K562 (cell line): Measurements from ENCODE around the gene GRIN2A. TPM values are rescaled to one million over a fixed set of nuclear protein-coding genes. Genes with fewer than 3 reads are reported as not detected.

Experiments
- ATAC-seq: fragments of 200-7000 bp; cut with Tn5 transposase; 3 replicates; pipeline ENCODE4 v1.9.1; 2020; ENCODE audit warnings: moderate library complexity
- BruUV-seq: library from RNA; stranded (reverse); fragments of 400-500 nt; replicated peaks from 2 replicates; lab custom pipeline; 2021; lab: Mats Ljungman, UMichigan
- CTCF ChIA-PET: fragments of 300-600 bp; formaldehyde crosslinking; extraction: SDS; loops from one replicate; lab custom pipeline; 2021; ENCODE audit warnings: low intra/inter-chr PET ratio; lab: Yijun Ruan, JAX
- POLR2A ChIA-PET: fragments of 300-600, 350-650 bp; sonication (Branson Sonifier 250); formaldehyde crosslinking; extraction: SDS; loops from one replicate; lab custom pipeline; 2021; ENCODE audit warnings: antibody characterized with exemption, inconsistent platforms; lab: Yijun Ruan, JAX
- DNase-seq, 4 experiments: peaks; one replicate each; pipeline versions ENCODE4 v3.0.0 to v3.0.0-alpha.2; 2011 to 2018; ENCODE audit warnings: low spot score in 3 of 4, mixed read lengths in 3 of 4; ENCODE audit errors: extremely low read depth in 1 of 4
- FAIRE-seq: peaks from 2 replicates; lab custom pipeline; 2011; peaks lifted over from hg19 to GRCh38; lab: Jason Lieb, UNC
- H2AFZ ChIP-seq: 2 replicates; pipeline ENCODE4 v1.6.0; 2011; ENCODE audit warnings: low read depth, low read length, control low read depth, inconsistent platforms
- H3K27ac ChIP-seq: fragments of 200-600 bp; 3 replicates; pipeline ENCODE4 v1.8.0; 2011; ENCODE audit warnings: low read depth, mild to moderate bottlenecking, control low read depth, inconsistent platforms, low read length, moderate library complexity, mixed read lengths; ENCODE audit errors: extremely low read depth
- H3K27me3 ChIP-seq, 2 experiments: fragments of 300-600 bp in 1 of 2; 2 replicates in 1 of 2; 3 replicates in 1 of 2; pipeline versions ENCODE4 v1.6.0 to v1.8.0; 2011; ENCODE audit warnings: inconsistent platforms in 2 of 2, low read length in 2 of 2, mild to moderate bottlenecking in 1 of 2, mixed read lengths in 1 of 2, moderate library complexity in 1 of 2; ENCODE audit not compliant: control insufficient read depth in 2 of 2, insufficient read depth in 2 of 2
- H3K36me3 ChIP-seq: fragments of 300-600 bp; 3 replicates; pipeline ENCODE4 v1.8.0; 2011; ENCODE audit warnings: mild to moderate bottlenecking, low read length, inconsistent platforms; ENCODE audit not compliant: control insufficient read depth, insufficient read depth
- H3K4me1 ChIP-seq, 2 experiments: fragments of 200-600 bp in 1 of 2; replicated peaks in 1 of 2; 2 replicates in 1 of 2; 3 replicates in 1 of 2; pipeline versions ENCODE4 v1.5.1 to v1.8.0; 2011; ENCODE audit warnings: inconsistent platforms in 2 of 2, low read length in 2 of 2, mild to moderate bottlenecking in 1 of 2, mixed read lengths in 1 of 2, moderate library complexity in 1 of 2; ENCODE audit not compliant: control insufficient read depth in 2 of 2, insufficient read depth in 2 of 2
- H3K4me2 ChIP-seq: 2 replicates; pipeline ENCODE4 v1.6.1; 2011; ENCODE audit warnings: low read length, control low read depth, inconsistent platforms, mixed read lengths; ENCODE audit not compliant: insufficient read depth
- H3K4me3 ChIP-seq: fragments of 200-600 bp; sonication (generic), shearing (Covaris generic); 2 replicates; pipeline ENCODE4 v1.5.1; 2016; ENCODE audit warnings: control low read depth, inconsistent platforms
- H3K79me2 ChIP-seq: fragments of 200-600 bp; 3 replicates; pipeline ENCODE4 v1.8.0; 2011; ENCODE audit warnings: low read length, inconsistent platforms; ENCODE audit not compliant: control insufficient read depth, insufficient read depth
- H3K9ac ChIP-seq, 2 experiments: 2 replicates each; pipeline versions ENCODE4 v1.6.0 to v1.6.1; 2011; ENCODE audit warnings: low read depth in 2 of 2, low read length in 2 of 2, control low read depth in 1 of 2, inconsistent platforms in 1 of 2, mild to moderate bottlenecking in 1 of 2, mixed read lengths in 1 of 2; ENCODE audit not compliant: insufficient read depth in 1 of 2
- H3K9me1 ChIP-seq: one replicate; pipeline ENCODE4 v1.6.0; 2011; ENCODE audit warnings: inconsistent platforms, mild to moderate bottlenecking, low read length, moderate library complexity; ENCODE audit not compliant: control insufficient read depth, insufficient read depth
- H3K9me3 ChIP-seq: replicated peaks from 2 replicates; pipeline ENCODE4 v1.5.1; 2011; ENCODE audit warnings: low read depth, low read length, inconsistent platforms; ENCODE audit not compliant: control insufficient read depth, insufficient read depth
- H4K20me1 ChIP-seq: replicated peaks from 2 replicates; pipeline ENCODE4 v1.6.1; 2011; ENCODE audit warnings: low read length, inconsistent platforms, mixed read lengths; ENCODE audit not compliant: control insufficient read depth, insufficient read depth
- ARID1B ChIP-seq: fragments of 450-650 bp; IDR thresholded peaks from 2 replicates; pipeline ENCODE4 v1.6.1; 2016; ENCODE audit warnings: antibody characterized with exemption, mild to moderate bottlenecking, inconsistent platforms
- CCNT2 ChIP-seq: IDR thresholded peaks from 2 replicates; pipeline ENCODE4 v1.6.1; 2011; ENCODE audit warnings: borderline replicate concordance, low read depth, mild to moderate bottlenecking, moderate library complexity, mixed read lengths, low read length; ENCODE audit not compliant: insufficient read length; ENCODE audit errors: extremely low read depth
- DPF2 ChIP-seq: fragments of 450-650 bp; IDR thresholded peaks from 2 replicates; pipeline ENCODE4 v1.6.1; 2016
- KAT2B ChIP-seq: IDR thresholded peaks from one replicate; pipeline ENCODE4 v1.6.1; 2012; ENCODE audit warnings: low read depth, mild to moderate bottlenecking, control low read depth, inconsistent platforms, low read length, moderate library complexity
- THRA ChIP-seq: fragments of 450-650 bp; IDR thresholded peaks from 2 replicates; pipeline ENCODE4 v1.6.1; 2017; ENCODE audit warnings: mild to moderate bottlenecking, moderate library complexity
- WGBS: fragments of 100-300 bp; shearing (Covaris generic); methylation state at CpG from one replicate; pipeline ENCODE4 v1.1.6; 2016; ENCODE audit warnings: low coverage, mixed read lengths; ENCODE audit not compliant: insufficient coverage; ENCODE audit errors: missing lambda C conversion rate; 5-methylcytosine and 5-hydroxymethylcytosine counted together
- in situ Hi-C: fragments of 300-500 bp; cut with MboI; formaldehyde crosslinking; loops from 4 replicates; pipeline ENCODE4 v1.15.0; 2018; ENCODE audit warnings: inconsistent platforms, mixed read lengths
- intact Hi-C: fragments of 100-400 bp; cut with micrococcal nuclease; formaldehyde crosslinking; loops from 2 replicates; pipeline ENCODE4 v1.14.2; 2022
- polyA plus RNA-seq, 8 experiments: library from polyadenylated mRNA; depleted of rRNA in 4 of 8; stranded (reverse) in 5 of 8; unstranded in 3 of 8; fragments of >200 nt; fragmentation: Nextera tagmentation in 2 of 8; fragmentation: Illumina TruSeq in 1 of 8; extraction: Ambion mirVana in 2 of 8; extraction: Trizol in 1 of 8; gene quantifications; 2 replicates each; pipeline versions ENCODE4 v1.2.1 to v1.2.3, GENCODE V29; 2011 to 2014; ENCODE audit warnings: inconsistent platforms in 1 of 8, missing spikeins in 1 of 8
- total RNA-seq, 7 experiments: library from RNA; depleted of rRNA in 6 of 7; stranded (reverse); fragments of >200 nt in 6 of 7; fragmentation: Illumina TruSeq in 2 of 7; extraction: Trizol in 2 of 7; gene quantifications; 2 replicates each; pipeline versions ENCODE4 v1.2.1 to v1.2.3, GENCODE V29; 2011 to 2021; ENCODE audit warnings: low replicate concordance in 1 of 7

Gene GRIN2A
- total and polyA plus RNA-seq, 9 of the 15 experiments (the other 6 are each of a cell fraction or from before 2014, with no cell fraction given), result not detected

- TF ChIP-seq CCNT2, result no peak
- TF ChIP-seq DPF2, result no peak
Measured at GRCh38 chr16:9874219-9874618, 308.0 kb downstream of the GRIN2A start (continued).

- no peaks in the 10 kb centered on the region for H3K79me2 ChIP-seq
- no peak for ATAC-seq
- TF ChIP-seq ARID1B, result no peak
- no peaks in the 10 kb centered on the region for H4K20me1 ChIP-seq
- H3K4me1 ChIP-seq, result no peaks in the 10 kb centered on the region
- H3K27me3 ChIP-seq, result no peaks in the 10 kb centered on the region; a peak in 3 of 5 replicates
- no peaks in the 10 kb centered on the region for H3K9me1 ChIP-seq
- FAIRE-seq, result no peak
- no peaks in the 10 kb centered on the region for H3K9me3 ChIP-seq
- no peaks in the 10 kb centered on the region for H3K36me3 ChIP-seq
- ChIA-PET POLR2A (interaction anchor here (0.6 to 1.5 kb wide), 2 partner anchors 8 to 1220 kb away, joined by 3 read pairs; no protein-coding TSS in a partner anchor), CTCF (no interaction called here)
- DNase-seq, result no peak
- H3K27ac ChIP-seq, result no peak overlapping the region
- no peak overlapping the region for H3K4me3 ChIP-seq
- no peak overlapping the region for H3K9ac ChIP-seq
- in situ Hi-C loops, result no loop called here
- H2AFZ ChIP-seq, result no peak overlapping the region
- intact Hi-C loops, result no loop called here
- H3K4me2 ChIP-seq, result no peak overlapping the region
- BruUV-seq, result no TSS peak
- WGBS, result 0% methylated on average over 2 of the region's 2 CpGs
Measured at GRCh38 chr16:9870962-9871361, 311.3 kb downstream of the GRIN2A start.

DNA sequence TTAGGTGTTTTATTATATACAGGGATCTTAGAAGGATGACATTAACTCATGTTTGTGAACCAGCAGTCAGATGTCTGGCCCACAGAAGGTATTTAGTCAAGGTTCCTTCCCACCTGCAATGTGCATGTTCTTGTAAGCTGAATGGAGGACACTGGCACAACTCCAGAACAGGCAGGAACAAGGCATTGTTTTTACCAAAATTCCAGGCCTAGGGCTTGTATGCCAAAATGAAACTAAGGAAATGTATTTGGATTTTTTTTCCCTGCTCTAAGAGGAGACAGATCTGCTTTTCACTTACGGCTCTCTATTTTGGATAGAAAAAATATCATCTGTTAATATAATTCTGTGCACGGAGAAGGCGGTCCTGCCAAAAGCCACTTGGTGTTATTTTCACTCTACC, 312.5 kb downstream of the GRIN2A start:
- in situ Hi-C loops (no loop called here), intact Hi-C loops (no loop called here)
- no peaks in the 10 kb centered on the region for H3K79me2 ChIP-seq
- H4K20me1 ChIP-seq, result no peaks in the 10 kb centered on the region
- no peaks in the 10 kb centered on the region for H3K4me1 ChIP-seq
- no peak overlapping the region for H3K9ac ChIP-seq
- ATAC-seq, result no peak
- H3K9me1 ChIP-seq, result no peaks in the 10 kb centered on the region
- POLR2A ChIA-PET, result interaction anchor here (0.6 kb wide), 1 partner anchor 457 kb away, joined by 3 read pairs; no protein-coding TSS in a partner anchor
- no TSS peak for BruUV-seq
- WGBS, result 0% methylated on average over 3 of the region's 3 CpGs
- no peaks in the 10 kb centered on the region for H3K36me3 ChIP-seq
- no peak for FAIRE-seq
- no peak overlapping the region for H3K27ac ChIP-seq
- no peaks in the 10 kb centered on the region; a peak in 3 of 5 replicates for H3K27me3 ChIP-seq
- no peaks in the 10 kb centered on the region for H3K9me3 ChIP-seq
- H3K4me3 ChIP-seq, result no peak overlapping the region
- no peak for DNase-seq
- no peak overlapping the region for H3K4me2 ChIP-seq
- CTCF ChIA-PET, result no interaction called here
- H2AFZ ChIP-seq, result no peak overlapping the region
- TF ChIP-seq KAT2B (no peak), THRA (no peak)
